Kidney epithelial cell (primary cell): ENCODE results near the gene SNAI3. TPM values are rescaled to one million over a fixed set of nuclear protein-coding genes. Genes with fewer than 3 reads are reported as not detected.

Source experiments
- DNase-seq: peaks from one replicate; pipeline ENCODE4 v3.0.0-alpha.2; 2010; ENCODE audit warnings: low read depth
- H3K27me3 ChIP-seq: 2 replicates; pipeline ENCODE4 v1.6.0; 2011; ENCODE audit warnings: low read length; ENCODE audit not compliant: control insufficient read depth, insufficient read depth
- H3K36me3 ChIP-seq: 2 replicates; pipeline ENCODE4 v1.5.1; 2011; ENCODE audit warnings: low read length; ENCODE audit not compliant: control insufficient read depth, insufficient read depth
- H3K4me3 ChIP-seq: 2 replicates; pipeline ENCODE4 v1.5.1; 2011; ENCODE audit warnings: low read depth, mild to moderate bottlenecking, control low read depth, low read length
- total RNA-seq: library from RNA; depleted of rRNA; stranded (reverse); fragments of >200 nt; gene quantifications from 2 replicates; pipeline ENCODE4 v1.2.3, GENCODE V29; 2015
- TF ChIP-seq, protein P1 (sequence below): IDR thresholded peaks from 2 replicates; pipeline ENCODE4 v1.5.1; 2011; ENCODE audit warnings: mild to moderate bottlenecking, moderate library complexity, low read length, control low read depth, inconsistent platforms; ENCODE audit not compliant: insufficient read depth, poor library complexity, severe bottlenecking

SNAI3 gene
- total RNA-seq, 1 donor from 2014 or later = 1.1 TPM

DNA sequence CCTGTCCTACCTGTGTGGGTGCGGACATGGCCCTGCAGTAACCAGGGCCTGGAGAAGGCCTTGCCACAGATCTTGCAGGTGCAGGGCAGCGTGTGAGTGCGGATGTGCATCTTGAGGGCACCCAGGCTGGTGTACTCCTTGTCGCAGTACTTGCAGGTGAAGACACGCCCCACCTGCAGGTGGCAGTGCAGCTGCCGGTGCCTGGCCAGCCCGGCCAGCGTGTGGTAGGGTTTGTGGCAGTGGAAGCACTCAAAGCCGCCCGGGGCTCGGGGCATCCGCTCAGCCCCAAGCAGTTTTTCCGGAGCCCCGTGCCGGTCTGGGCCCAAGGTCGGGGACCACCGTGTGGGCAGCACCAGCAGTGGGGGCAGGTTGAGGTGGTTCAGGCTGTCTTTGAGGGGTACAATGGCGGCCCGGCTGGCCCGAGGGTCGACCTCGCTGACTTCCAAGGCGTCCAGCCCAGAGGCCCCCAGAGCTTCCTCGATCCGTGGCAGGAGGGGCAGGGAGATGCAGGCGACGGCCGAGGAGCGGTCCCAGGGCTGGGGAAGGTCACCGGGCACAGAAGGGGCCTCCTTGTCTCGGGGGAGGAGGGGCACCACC, 5.1 kb downstream of the SNAI3 start:
- TF ChIP-seq, protein P1, sequence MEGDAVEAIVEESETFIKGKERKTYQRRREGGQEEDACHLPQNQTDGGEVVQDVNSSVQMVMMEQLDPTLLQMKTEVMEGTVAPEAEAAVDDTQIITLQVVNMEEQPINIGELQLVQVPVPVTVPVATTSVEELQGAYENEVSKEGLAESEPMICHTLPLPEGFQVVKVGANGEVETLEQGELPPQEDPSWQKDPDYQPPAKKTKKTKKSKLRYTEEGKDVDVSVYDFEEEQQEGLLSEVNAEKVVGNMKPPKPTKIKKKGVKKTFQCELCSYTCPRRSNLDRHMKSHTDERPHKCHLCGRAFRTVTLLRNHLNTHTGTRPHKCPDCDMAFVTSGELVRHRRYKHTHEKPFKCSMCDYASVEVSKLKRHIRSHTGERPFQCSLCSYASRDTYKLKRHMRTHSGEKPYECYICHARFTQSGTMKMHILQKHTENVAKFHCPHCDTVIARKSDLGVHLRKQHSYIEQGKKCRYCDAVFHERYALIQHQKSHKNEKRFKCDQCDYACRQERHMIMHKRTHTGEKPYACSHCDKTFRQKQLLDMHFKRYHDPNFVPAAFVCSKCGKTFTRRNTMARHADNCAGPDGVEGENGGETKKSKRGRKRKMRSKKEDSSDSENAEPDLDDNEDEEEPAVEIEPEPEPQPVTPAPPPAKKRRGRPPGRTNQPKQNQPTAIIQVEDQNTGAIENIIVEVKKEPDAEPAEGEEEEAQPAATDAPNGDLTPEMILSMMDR = peak; percentile 51
- no peaks in the 10 kb centered on the region for H3K36me3 ChIP-seq
- no peak for DNase-seq
- no peak overlapping the region for H3K4me3 ChIP-seq
- peaks cover 39% of the 10 kb centered on the region for H3K27me3 ChIP-seq

DNA sequence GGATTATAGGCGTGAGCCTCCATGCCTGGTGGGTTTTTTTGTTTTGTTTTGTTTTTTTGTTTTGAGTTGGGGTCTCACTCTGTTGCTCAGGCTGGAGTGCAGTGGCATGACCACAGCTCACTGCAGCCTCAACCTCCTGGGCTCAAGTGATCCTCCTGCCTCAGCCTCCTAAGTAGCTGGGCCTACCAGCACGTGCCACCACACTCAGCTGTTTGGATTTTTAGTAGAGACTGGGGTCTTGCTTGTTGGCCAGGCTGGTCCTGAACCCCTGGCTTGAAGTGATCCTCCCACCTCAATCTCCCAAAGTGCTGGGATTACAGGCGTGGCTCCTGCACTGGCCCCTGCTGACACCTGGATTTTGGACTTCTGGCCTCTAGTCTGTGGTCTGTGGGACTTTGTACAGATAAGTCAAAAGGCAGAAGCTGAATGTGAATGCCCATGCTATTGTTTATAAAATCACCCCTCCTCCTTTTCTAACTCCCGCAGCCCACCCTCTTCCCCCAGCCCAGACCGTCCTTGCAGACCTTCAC, 5.7 kb downstream of the SNAI3 start:
- Histone ChIP-seq H3K27me3 (peaks cover 33% of the 10 kb centered on the region), H3K36me3 (no peaks in the 10 kb centered on the region), H3K4me3 (no peak overlapping the region)
- DNase-seq = no peak
- TF ChIP-seq, protein P1 = no peak

DNA sequence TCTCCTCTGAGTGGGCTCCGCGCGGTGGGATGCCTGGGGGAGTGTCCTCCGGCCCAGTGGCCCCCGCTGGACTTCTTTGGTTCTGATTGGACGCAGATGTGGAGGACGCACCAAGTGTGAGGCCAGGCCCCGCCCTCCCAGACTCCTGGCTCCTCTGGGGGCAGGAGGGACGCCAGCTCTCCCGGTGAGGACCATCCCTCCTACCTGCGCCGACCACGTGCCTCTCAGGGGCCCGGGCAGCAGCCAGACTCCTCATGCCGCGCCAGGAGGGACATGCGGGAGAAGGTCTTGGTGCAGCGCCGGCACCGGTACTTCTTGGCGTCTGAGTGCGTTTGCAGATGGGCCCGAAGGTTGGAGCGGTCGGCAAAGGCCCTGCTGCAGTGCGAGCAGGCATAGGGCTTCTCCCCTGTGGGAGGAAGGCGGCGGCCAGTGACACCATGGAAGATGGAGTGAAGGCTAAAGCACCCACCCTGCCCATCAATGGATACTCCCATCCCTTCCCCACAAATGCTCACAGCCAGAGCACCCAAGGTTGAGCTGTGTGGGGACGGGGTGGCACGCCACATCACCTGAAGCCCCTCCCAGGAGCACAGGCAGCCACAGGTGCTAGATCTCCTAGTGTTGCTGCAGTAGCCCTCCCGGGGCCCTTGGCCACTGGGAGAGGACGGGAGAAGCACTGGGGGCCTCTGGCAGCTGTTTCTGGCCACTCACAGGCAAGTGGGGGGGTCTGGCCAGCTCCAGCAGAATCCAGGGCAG, 7.9 kb downstream of the SNAI3 start:
- TF ChIP-seq, protein P1 = no peak
- Histone ChIP-seq H3K27me3 (peaks cover 18% of the 10 kb centered on the region), H3K36me3 (no peaks in the 10 kb centered on the region), H3K4me3 (no peak overlapping the region)
- no peak for DNase-seq

DNA sequence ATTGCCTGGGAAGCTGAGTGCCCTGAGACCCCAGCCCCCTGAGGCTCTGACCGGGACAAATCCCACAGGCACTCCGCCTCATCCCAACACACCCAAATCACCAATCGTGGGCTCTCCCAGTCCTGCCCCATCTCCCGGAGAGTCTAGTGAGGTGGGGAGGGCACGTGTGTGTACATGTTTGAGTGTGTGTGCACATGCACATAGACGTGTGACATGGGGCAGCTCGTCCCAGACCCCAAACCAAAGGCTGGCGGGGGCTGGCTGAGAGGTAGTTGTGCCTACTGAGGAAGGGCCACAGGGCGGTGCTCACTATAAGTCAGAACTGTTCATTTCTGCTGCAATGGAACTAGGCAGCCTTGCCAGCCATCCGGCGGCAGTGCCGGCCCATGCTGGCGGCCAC, 8.6 kb downstream of the SNAI3 start:
- TF ChIP-seq, protein P1 = no peak
- H3K36me3 ChIP-seq = no peaks in the 10 kb centered on the region
- no peak overlapping the region for H3K4me3 ChIP-seq
- no peak for DNase-seq
- H3K27me3 ChIP-seq = peaks cover 18% of the 10 kb centered on the region

DNA sequence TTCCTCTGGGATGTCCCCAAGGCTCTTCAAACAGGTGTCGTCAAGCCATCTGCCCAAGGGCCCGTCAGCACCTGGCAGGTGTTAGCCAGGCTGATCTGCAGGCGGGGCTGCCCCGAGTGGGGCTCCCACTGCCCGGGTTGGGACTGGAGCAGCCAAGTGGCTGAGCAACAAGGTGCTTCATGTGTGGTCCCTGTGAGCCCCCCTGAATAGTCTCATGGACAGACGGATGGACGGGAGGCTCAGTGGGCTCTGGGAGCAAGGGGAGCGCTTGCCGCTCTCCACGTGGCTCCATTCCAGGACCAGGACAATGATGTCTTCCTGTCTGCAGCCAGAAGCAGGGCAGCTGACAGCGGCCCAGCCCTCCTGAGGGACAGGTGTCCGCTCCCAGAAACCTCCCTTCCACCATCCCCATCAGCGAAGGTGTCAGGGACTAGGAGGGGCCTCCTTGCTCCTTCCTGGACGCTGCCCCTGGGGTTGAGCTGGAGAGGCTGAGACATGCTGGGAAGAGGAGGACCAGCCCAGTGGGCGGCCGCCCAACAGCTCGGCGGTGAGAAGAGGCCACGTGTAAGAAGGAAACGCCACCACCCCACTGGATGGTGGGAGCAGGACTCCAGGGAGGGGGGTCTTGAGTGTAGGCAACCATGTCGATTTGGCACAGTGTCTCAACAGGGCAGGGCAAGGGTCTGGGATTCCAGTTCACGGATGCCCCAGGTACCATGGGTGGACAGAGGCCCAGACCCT, 9.6 kb downstream of the SNAI3 start:
- TF ChIP-seq, protein P1 = no peak
- H3K4me3 ChIP-seq = no peak overlapping the region
- peaks cover 13% of the 10 kb centered on the region for H3K27me3 ChIP-seq
- H3K36me3 ChIP-seq = no peaks in the 10 kb centered on the region
- DNase-seq = no peak
